ENCODE measurements around the gene SCAI.
"Not testable (repeated sequence)": the region's sequence is repeated elsewhere in the genome, so short reads cannot be mapped to it uniquely, and the experiment has no call there.

SCAI gene

DNA sequence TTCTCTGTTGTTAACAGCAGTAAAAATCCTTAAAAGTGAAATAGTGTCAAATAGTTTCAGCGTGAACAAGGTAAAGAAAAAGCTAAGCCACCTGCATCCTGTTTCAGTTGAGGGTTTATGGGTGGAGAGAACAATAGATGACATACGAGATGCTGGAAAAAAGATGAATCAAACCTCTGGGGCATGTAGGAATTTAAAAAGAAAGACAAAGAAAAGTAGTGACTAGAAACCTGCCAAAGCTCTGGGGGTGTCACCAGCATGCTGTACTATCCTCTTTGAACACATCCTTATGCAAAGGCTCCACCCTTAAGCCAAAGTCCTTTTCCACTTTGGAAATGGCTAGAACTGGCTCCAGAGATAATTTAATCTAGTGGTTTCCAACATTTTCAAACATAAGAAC, 22.2 kb downstream of the SCAI start:
- no peak overlapping the region for H3K4me3 ChIP-seq (ENCODE audit: low read depth, low read length)
- TF ChIP-seq, protein P1, sequence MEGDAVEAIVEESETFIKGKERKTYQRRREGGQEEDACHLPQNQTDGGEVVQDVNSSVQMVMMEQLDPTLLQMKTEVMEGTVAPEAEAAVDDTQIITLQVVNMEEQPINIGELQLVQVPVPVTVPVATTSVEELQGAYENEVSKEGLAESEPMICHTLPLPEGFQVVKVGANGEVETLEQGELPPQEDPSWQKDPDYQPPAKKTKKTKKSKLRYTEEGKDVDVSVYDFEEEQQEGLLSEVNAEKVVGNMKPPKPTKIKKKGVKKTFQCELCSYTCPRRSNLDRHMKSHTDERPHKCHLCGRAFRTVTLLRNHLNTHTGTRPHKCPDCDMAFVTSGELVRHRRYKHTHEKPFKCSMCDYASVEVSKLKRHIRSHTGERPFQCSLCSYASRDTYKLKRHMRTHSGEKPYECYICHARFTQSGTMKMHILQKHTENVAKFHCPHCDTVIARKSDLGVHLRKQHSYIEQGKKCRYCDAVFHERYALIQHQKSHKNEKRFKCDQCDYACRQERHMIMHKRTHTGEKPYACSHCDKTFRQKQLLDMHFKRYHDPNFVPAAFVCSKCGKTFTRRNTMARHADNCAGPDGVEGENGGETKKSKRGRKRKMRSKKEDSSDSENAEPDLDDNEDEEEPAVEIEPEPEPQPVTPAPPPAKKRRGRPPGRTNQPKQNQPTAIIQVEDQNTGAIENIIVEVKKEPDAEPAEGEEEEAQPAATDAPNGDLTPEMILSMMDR (IDR thresholded peaks at IDR 0.05; ENCODE audit: borderline replicate concordance, insufficient read depth, low read depth, low read length), result no peak

DNA sequence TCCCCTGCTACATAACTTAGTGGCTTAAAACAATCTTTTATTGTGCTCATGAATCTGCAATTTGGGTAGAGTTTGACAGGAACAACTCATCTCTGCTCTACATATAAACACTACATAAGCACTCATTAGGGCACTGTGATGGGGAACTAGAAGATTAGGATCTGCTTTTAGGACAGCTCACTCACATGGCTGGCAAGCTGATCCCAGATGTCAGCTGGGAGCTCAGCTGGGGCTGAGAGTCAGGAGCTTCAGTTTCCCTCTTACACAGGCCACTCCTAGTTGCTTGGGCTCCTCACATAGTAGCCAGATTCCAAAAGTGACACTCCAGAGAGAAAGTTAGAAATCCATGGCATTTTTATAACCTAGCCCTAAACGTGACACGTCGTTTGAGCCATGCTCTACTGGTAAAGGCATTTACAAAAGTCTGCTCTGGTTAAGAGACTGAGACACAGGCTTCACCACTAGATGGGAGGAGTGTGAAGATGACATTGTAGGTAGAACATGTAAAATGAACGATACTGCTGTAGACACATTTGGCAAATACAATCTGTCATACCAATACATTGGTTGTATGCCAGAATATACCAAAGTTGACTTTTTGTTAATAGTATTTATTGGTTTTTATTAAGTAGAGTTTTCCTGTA, 23.6 kb downstream of the SCAI start:
- TF ChIP-seq, protein P1 (IDR thresholded peaks at IDR 0.05; ENCODE audit: borderline replicate concordance, insufficient read depth, low read depth, low read length), result no peak
- no peak overlapping the region for H3K4me3 ChIP-seq (ENCODE audit: low read depth, low read length)

DNA sequence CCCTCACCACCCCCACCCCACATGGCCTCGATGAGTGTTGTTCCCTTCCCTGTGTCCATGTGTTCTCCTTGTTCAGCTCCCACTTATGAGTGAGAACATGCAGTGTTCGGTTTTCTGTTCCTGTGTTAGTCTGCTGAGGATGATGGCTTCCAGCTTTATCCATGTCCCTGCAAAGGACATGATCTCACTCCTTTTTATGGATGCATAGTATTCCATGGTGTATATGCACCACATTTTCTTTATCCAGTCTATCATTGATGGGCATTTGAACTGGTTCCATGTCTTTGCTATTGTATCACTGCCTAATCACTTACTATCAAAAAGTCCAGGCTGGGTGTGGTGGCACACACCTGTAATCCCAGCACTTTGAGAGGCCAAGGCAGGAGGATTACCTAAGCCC, 24.6 kb downstream of the SCAI start:
- not testable (repeated sequence) for H3K4me3 ChIP-seq (ENCODE audit: low read depth, low read length)

DNA sequence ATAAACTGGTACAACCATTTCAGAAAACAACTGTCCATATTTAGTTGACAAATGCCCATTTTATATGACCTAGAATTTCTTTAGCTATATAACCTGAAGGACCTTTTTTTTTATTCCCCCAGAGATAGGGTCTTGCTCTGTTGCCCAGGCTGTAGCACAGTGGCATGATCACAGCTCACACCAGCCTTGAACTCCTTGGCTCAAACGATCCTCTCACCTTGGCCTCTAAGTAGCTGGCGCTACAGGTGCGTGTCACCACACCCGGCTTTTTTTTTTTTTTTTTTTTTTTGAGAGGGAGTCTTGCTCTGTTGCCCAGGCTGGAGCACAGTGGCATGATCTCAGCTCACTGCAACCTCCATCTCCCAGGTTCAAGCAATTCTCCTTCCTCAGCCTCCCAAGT, 28.8 kb downstream of the SCAI start:
- H3K4me3 ChIP-seq (ENCODE audit: low read depth, low read length), result not testable (repeated sequence)

DNA sequence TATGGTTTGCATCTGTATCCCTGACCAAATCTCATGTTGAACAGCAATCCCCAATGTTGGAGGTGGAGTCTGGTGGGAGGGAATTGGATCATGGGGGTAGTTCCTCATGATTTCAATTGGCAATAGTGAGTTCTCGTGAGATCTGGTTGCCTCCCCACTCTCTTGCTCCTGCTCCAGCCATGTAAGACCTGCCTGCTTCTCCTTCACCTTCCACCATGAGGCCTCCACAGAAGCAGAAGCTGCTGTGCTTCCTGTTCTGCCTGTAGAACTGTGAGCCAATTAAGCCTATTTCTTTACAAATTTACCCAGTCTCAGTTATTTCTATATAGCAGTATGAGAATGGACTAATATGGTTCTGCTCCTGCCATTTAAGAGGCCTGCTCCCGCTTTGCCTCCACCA, 32.9 kb downstream of the SCAI start:
- no peak overlapping the region for H3K4me3 ChIP-seq (ENCODE audit: low read depth, low read length)
- TF ChIP-seq, protein P1 (IDR thresholded peaks at IDR 0.05; ENCODE audit: borderline replicate concordance, insufficient read depth, low read depth, low read length), result no peak

DNA sequence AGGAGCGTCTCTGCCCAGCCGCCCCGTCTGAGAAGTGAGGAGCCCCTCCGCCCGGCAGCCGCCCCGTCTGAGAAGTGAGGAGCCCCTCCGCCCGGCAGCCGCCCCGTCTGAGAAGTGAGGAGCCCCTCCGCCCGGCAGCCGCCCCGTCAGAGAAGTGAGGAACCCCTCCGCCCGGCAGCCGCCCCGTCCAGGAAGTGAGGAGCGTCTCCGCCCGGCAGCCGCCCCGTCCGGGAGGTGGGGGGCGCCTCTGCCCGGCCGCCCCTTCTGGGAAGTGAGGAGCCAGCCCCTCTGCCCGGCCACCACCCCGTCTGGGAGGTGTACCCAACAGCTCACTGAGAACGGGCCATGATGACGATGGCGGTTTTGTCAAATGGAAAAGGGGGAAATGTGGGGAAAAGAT, 34.8 kb downstream of the SCAI start:
- not testable (repeated sequence) for H3K4me3 ChIP-seq (ENCODE audit: low read depth, low read length)

DNA sequence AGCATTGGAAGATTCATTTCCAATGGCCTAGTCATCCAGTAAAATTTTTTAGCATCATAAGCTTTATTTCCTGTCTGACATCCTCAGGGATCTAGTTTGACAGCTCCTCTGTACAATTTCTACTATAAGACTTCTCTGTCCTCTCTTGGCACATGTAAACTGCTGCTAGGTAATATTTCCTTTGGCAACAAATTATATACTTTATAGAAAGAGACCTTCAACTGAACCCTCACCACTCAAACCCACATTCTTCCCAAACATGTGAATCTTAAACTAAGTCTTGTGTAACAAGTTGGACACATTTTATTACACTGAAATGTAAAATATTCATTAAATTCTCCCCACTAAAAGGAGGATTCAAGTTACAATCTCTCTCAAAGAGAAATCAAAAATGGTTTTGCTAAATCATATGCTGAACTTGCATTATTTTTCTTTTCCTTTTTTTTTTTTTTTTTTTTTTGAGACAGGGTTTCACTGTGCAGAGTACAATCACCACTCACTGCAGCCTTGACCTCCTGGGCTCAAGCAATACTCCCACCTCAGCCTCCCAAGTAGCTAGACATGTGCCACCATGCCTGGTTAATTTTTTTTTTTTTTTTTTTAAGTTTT, 36.9 kb downstream of the SCAI start:
- no peak overlapping the region for H3K4me3 ChIP-seq (ENCODE audit: low read depth, low read length)
- TF ChIP-seq, protein P1 (IDR thresholded peaks at IDR 0.05; ENCODE audit: borderline replicate concordance, insufficient read depth, low read depth, low read length), result no peak

DNA sequence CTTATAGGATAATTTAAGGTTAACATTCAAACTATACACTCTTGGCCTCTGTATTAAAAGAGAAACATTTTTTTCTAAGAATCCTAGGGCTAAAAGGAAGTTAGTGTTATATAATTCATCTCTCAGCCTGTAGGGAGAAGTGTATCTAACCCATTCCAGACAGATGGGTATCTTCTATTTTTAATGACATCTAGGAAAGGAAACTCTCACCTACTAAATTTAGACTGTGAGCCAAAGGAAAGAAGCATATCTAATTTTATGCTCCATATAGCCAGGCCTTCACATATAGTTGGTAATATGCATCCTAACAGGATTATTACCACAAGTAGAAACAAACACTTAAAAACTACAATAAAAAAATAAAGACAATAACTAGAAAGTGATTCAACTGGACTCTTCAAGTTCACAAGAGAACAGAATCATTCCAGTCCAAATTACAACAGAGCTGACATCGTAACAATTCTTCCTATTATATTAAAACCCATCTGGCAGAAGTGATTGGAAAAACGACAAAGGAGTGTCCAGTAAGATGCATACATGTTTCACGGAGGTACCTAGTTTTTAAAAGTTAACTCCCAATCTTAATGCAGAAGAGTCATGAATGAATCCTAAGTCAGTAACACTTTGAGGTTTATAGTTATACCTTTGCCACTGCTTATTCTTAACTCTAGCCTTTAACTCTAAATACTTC, 39.4 kb downstream of the SCAI start:
- TF ChIP-seq, protein P1 (IDR thresholded peaks at IDR 0.05; ENCODE audit: borderline replicate concordance, insufficient read depth, low read depth, low read length), result no peak

More for the DNA sequence above, 39.4 kb downstream of the SCAI start:
- H3K4me3 ChIP-seq (ENCODE audit: low read depth, low read length), result no peak overlapping the region
